GM21447 (cell line): Measurements from ENCODE around the gene GALNT1.

Source experiments
- ATAC-seq: cut with Tn5 transposase; IDR thresholded peaks from one replicate; pipeline ENCODE4 v1.9.1; 2021; ENCODE audit not compliant: unreplicated experiment

GALNT1 gene

DNA sequence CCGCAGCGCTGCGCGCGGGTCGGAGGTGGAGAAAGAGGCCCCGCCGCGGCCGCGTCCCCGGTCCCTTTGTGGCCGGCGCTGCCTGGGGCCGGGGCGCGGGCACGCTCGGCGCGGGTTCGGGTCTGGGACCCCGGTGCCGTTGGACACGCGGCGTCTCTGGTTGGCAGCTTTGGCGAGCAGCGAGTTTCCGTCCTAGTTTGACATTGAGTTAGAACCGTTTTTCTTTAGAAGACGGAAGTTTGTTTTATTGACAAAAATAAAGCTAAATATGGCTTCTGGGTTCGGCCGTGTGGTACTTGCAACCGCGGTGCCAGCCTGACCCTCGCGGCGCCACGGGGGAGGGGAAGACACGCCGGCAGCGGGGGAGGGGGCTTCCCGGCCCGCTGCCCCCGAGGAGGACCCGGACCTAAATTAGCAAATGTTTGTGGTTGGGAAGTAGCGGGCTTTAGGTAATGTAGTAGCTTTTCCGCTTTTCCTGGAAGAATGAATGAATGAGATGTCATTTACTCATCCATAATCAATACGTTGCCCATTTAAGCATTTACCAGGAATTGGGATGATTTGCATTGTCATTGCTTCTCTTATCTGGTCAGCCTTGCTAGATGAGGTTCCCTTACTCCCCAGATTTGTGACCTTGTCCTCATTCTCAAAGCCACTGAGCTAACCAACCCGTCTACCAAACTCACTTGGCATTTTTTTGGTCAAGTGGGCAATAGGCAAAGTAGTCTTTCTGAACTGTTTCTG is 530 bp downstream of the GALNT1 start:
- ATAC-seq: no peak

DNA sequence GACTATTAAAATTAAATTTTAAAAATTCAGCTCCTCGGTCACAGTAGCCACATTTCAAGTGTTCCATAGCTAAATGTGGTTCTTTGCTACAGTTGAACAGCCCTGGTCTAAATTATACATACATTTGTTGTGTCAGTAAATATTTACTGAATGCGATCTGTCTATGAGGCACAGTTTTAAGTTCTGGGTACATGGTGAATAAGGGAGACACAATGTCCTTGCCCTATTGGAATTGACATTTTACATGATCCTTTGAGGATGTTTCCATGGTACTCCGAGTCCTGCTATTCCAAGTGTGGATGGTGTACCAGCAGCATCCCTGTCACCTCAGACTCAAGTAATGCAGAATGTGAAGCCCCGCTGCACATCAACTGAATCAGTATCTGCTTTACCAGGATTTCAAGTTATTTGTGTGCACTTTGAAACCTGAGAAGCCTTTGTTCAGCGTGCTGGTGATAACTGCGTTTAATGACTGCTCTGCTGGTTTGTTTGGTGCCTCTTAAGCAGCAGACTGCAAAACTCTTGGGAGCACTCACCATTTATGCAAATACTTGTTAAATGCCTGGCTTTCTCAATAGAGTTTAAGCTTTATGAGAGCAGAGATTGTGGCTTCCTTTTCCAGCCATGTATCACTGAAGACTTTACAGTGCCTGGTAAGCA is 1.5 kb downstream of the GALNT1 start:
- ATAC-seq: no peak

DNA sequence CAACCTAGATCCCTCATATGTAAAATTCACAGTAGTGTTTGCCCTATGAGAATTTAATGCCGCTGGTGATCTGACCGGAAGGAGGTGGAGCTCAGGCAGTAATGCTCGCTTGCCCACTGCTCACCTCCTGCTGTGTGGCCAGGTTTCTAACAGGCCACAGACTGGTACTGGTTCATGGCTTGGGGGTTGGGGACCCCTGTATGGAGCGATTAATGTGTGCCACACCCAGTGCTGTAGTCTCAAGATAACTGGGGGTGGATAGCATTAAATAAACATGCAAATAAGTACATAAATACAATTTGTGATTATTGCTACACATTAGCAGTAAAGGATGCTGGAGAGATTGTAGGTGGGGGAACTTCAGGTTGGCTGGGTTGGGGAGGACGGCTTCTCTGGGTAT is 3.2 kb downstream of the GALNT1 start:
- ATAC-seq: no peak

DNA sequence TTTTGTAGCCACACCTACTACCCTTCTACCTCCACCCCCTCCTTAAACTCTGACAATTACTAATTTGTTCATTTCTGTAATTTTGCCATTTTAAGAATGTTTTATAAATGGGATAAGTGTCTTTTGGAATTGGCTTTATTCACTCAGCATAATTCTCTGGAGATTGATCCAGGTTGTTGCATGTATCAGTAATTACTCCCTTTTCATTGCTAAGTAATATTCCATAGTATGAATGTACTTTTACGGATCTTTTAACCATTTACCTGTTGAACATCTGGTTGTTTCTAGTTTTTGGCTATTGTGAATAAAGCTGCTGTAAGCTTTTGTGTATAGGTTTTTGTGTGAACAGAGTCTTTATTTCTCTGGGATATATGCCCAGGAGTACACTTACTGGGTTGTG is 4.1 kb downstream of the GALNT1 start:
- ATAC-seq: no peak

DNA sequence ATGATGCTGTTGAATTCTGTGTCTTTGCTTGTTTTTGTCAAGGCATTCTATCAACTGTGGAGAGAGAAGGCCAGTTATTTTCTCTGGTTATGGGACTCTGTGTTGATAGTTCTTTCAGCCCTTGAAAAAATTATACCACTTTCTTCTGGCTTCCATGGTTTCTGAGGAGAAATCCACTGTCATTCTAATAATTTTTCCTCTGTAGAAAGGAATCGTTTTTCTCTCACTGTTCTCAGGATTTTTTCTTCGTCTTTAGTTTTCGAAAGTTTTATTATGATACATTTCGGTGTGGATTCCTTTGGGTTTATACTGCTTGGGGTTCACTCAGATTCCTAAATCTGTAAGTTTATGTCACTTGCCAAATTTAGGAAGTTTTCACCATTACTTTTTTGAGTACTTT is 6.6 kb downstream of the GALNT1 start:
- ATAC-seq: no peak

DNA sequence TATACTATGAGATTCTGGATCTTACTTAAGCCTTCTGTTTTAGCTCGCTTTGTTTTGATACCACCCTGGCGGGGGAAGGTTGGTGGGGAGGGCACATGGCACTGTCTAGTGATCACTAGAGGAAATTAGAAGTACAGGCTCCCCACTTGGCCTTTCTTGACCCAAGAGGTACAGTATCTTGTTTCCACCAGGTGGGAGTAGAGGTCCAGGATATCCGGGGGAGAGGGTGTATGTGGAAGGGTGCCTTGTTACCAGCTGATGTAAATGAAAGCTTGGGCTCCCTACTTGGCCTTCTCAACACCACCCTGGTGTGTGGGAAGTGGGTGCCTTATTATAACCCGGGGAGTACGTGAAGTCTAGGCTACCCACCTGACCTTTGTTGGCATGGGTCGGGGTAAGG is 7.5 kb downstream of the GALNT1 start:
- ATAC-seq: no peak

DNA sequence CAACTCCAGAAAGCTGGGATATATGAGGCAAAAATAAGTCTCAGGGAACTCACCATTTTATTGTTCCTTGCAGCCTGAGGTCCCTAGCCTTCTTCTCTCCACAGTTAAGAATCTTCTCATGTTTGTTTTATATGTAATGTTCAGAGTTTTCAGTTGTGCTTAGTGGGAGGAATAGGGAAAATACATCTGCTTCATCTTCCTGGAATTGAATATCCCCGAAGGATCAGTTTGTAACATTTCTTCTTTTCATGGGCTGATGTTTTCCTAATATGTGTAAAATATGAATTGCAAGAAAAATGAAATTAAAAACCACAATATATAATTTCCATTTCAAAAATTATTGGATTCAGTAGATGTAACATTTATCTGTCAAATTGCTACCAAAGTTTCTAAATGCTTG is 8.0 kb downstream of the GALNT1 start:
- no peak for ATAC-seq

DNA sequence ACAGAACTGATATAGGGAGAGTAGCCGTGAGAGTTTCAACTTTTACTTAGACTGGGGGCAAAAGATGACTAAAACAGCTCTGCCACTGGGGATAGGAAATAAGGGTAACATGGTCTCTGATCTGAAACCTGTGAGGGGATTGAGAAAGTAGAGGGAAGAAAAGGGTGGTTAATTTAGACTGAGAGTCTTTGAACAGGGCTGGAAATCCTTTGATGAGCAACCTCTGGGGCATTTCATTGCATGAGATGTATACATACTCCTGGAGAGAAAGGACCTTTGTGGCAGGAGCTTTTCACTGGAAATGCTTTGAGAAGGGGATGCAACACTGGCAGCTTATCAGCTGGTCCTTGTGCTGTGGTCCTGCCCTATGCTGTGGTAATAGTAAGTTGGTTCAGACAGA is 9.4 kb downstream of the GALNT1 start:
- ATAC-seq: no peak

- ATAC-seq: peak; percentile 98
Measured at GRCh38 chr18:35592298-35592697, 10.8 kb downstream of the GALNT1 start.

DNA sequence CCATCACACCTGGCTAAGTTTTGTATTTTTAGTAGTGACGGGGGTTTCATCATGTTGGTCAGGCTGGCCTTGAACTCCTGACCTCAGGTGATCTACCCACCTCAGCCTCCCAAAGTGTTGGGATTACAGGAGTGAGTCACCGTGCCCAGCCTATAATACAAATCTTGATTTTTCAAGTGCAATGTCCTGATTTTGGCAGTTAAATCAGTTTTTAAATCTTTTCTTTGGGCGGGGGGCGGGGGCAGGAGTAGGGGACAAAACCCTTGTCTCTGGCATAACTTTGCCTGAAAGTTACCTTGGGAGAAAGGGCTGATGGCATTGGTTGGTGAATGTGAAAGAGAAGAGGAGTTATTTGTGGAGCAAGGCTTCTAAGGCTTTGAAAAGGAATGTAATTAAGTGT is 12.3 kb downstream of the GALNT1 start:
- no peak for ATAC-seq

DNA sequence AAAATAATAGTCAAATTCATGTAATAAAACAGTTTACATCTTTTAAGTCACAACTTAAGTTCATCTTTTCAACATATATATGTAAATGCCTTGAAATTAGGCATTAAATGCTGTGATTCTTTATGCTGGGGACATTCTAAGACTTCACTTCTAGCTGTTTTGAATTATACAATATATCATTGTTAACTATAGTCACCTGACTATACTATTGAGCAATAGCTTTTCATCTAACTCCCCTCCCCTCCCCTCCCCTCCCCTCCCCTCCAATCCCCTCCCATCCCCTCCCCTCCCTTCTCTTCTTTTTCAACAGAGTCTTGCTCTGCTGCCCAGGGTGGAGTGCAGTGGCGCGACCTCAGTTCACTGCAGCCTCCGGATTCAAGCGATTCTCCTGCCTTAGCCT is 16.2 kb downstream of the GALNT1 start:
- no peak for ATAC-seq

DNA sequence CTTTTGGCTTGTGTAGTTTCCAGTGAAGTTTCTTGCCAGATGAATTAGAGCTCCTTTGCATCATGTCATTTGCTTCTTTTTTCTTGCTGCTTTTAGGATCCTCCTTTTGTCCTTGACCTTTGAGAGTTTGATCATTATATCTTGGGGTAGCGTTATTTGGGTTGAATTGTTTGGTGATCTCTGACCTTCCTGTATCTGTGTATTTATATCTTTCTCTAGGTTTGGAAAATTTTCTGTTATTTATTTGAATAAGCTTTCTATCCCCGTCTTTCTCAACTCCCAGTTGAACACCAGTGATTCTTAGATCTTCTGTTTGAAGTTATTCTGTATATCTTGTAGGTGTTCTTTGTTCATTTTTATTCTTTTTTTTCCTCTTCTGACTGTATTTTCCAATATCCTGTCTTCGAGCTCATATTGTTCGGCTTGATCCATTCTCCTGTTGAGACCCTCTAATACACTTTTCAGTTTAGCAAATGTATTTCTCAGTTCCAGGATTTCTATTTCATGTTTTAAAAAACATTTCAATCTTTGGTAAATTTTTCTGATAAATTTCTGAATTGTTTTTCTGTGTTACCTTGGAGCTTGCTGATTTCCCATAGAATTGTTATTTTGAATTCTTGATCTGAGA is 20.8 kb downstream of the GALNT1 start:
- ATAC-seq: no peak

- no peak for ATAC-seq
Measured at GRCh38 chr18:35603008-35603407, 21.5 kb downstream of the GALNT1 start.

- no peak for ATAC-seq
Measured at GRCh38 chr18:35603528-35603927, 22.0 kb downstream of the GALNT1 start.

GRCh38 chr18:35604369-35604768 is 22.8 kb downstream of the GALNT1 start:
- ATAC-seq: no peak

GRCh38 chr18:35605686-35606417 is 24.3 kb downstream of the GALNT1 start:
- no peak for ATAC-seq

- ATAC-seq: no peak
Measured at GRCh38 chr18:35609236-35609635, 27.7 kb downstream of the GALNT1 start.

DNA sequence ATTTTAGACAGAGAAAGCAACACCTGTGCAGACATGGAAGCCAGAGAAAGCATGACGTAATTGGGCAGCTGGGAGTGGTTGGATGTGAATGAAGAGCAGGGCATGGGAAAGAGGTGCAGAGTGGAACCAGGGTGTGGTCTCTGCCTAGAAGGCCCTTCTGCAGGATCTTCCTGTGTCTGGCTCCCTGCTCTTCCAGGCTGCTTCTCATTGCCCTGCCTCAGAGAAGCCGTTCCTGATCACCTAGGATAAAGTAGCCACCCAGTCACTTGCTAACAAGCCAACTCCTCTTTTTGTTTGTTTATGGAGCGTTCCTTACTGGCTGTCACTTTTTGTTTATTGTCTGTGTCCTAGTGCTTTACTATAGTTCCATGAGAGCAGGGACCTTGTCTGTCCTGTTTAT is 28.5 kb downstream of the GALNT1 start:
- ATAC-seq: no peak

DNA sequence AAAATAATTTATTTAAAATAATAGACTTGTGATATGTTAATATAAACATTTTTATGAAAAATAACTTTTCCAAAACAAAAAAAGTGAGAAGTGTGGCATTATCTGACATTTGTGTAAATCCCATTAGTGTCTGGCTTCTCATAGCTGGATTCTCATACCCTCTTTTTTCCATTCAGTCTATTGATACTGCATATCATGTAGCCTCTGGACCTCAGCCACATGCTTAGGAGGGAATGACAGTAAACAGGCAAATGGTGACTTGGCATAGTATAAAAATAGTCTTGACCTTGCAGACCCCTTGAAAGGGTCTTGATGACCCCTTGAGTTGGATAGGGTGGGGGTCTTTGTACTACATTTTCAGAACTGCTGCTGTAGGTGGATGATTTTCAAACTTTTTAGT is 29.2 kb downstream of the GALNT1 start:
- no peak for ATAC-seq

DNA sequence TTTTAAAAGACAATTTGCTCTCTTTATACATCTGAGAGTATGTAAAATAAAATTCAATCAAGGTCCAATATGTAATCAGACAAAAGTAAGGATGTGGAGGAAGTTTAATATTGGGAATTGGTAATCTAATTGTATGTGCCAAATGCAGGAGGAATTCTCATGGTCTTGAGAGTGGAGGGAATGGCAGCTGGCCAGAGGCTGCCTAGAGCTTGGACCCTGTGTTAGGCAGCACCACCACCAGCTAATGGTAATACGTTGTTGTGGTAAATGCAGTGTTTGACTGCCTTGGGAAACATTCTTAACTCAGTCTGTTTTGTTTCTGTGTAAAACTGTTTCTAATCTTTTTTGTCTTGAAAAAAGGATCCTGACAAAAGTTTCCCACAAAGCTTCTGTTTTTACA is 30.0 kb downstream of the GALNT1 start:
- ATAC-seq: no peak

- no peak for ATAC-seq
Measured at GRCh38 chr18:35616074-35616473, 34.5 kb downstream of the GALNT1 start.
